NCI-H2029 treated with DMSO at 0.1 percent for 48 hours (cell line): ENCODE results near the gene LUZP4.
"Not testable (repeated sequence)": the region's sequence is repeated elsewhere in the genome, so short reads cannot be mapped to it uniquely, and the experiment has no call there.

Experiments
- DNase-seq: peaks from one replicate; lab custom pipeline; 2025; lab: John Stamatoyannopoulos, UW

The LUZP4 gene, protein sequence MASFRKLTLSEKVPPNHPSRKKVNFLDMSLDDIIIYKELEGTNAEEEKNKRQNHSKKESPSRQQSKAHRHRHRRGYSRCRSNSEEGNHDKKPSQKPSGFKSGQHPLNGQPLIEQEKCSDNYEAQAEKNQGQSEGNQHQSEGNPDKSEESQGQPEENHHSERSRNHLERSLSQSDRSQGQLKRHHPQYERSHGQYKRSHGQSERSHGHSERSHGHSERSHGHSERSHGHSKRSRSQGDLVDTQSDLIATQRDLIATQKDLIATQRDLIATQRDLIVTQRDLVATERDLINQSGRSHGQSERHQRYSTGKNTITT

DNA sequence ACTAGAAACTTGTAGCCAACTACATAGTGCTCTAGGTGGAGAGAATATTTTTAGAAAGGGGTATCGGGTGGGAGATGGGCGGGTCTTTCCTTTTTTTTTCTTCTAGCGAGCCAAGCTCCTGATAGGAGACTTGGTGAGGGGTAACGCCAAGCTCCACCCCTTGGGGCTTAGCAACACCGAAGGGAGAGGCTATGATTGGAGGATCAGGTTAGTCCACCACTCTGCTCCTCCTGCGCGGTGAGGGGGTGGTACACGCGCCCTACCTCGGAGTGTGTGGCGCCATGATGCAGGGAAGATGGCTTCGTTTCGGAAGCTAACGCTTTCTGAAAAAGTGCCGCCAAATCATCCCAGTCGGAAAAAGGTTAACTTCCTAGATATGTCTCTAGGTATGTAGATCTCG, at the start of gene LUZP4:
Gene LUZP4 (plus strand): TSS at position 251 of the 400 bp plus-strand sequence. CDS start 45 bp downstream, at position 296.
- no peak for DNase-seq

DNA sequence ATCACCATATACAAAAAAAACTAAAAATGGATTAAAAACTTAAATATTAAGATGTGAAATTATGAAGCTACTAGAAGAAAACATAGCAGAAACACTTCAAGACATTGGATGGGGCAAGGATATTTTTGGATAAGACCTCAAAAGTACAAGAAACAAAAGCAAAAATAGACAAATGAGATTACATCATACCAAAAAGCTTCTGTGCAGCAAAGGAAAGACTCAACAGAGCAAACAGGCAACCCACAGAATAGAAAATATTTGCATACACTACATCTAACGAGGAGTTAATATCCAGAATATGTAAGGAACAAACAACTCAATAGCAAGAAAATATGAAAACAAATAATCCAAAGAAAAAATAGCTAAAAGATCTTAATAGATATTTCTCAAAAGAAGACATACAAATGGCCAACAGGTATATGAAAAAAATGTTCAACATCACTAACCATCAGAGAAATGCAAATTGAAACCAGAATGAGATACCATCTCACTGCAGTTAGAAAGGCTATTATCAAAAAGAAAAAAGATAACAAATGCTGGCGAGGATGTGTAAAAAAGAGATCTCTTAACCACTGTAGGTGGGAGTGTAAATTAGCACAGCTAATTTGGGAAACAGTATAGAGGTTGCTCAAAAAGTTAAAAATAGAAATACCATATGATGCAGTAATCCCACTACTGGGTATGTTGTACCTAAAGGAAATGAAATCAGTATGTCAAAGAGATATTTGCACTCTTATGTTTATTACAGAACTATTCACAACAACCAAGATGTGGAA, 37.9 kb upstream of the LUZP4 start:
- no peak for DNase-seq

DNA sequence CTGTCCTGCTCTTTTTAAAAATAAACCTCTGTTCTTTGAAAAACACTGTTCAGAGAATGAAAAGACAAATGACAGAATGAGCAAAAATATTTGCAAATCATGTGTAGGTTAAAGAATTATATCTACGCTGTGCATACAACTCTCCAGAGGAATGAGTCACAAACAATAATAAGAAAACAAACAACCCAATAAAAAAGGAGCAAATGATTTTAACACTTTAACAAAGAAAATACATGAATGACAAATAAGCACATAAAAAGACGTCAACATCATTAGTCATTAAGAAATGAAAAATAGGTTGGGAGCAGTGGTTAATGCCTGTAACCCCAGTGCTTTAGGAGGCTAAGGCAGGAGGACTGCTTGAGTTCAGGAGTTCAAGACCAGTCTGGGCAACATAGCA, 34.5 kb upstream of the LUZP4 start:
- no peak for DNase-seq

DNA sequence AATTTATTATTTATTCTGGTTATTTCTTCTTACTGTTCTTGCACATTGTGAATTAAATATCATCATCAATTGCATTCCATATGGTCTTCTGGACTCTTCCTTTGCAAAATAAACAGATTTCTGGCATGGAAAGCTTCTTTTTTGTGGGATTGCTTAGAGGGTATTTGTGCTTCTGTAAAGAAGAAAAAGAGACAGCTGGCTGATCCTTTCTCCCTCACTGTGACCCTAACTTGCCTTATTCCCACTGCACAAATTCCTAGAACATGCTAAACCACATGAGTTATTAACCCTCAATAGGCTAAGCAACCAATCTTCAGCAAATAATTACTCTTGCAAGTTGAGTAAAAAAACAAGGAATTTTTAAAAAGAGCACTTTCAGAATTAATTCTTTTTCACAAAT, 31.8 kb upstream of the LUZP4 start:
- no peak for DNase-seq

DNA sequence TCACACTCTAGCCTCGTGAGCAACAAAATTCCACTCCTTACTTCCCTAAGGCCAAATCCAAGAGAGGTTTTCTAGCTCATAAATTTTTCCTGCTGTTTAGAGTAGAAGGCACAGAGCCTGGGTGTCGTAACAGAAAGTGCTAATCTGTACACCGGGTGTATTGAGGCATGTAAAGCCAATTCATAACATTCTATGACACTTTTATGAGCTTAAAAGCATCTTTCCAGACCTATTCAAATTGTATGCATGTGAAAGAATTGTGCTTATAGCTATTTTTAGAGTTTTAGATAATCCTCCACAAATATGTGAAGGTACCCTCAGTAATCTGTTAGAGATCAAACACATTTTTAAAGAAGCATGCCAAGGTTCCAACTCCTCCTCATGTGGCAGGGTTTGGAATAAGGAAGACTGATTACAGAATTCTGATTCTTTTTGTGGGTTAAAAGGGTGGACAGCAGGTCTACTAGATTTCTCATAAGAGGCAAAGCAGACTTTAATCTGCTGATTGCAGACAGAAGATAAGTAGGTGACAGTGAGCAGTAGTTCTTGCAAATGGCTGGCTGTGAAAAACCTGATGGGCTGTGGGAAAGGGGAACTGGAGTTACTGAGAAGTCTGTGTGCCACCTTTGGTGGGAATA, 30.2 kb upstream of the LUZP4 start:
- DNase-seq, result no peak

DNA sequence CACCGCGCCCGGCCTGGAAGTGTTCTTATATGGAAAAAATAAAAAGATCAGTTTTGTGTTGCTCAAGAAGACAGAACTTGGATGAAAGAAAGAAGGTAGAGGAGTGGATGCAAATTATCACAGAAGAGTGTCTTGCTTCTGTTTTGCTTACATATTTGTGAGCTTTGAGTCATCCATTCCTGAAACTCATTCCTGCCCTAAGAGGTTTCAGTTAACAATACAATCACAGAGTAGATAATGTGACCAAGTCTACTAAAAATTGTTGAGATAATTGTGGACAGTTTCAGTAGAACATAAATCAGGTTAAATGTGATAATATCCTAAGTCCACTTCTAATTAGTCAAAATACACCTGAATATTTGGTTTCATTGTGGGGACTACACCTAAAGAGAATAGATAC, 29.2 kb upstream of the LUZP4 start:
- no peak for DNase-seq

DNA sequence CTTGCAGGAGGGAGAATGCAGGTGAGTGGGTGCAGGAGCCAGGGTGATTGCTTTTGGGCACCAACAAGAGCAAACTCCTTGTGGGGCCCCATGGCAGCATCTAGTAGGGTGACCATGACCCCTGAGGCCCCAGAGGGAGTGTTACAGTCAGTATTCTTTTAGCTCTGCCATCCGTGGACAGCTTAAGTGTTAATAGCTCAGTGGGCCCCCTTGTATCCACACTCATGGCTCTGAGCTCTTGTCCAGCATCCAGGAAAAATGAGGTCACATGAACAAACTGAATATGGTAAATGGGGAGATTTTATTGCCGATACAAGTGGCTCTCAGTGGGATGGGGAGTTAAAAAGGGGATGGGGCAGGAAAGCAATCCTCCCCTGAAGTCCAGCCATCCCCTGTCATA, 28.4 kb upstream of the LUZP4 start:
- no peak for DNase-seq

DNA sequence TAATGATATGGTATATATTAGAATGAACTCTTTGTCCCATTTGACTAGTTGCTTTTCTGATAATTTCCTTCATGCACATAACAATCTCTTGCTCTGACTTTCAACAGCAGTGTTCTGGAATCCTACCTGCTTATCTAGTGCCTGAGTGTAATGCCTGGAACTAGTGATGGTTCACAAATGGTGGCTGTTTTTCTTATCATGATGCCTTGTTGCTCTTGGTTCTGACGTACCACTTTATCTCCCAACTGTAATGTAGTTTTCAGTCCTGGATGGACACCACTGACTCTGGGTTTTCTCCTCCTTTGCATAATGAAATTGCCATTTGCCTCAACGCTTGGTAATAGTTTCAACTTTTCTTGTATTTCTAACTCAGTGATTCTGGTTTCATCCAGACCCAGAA, 25.5 kb upstream of the LUZP4 start:
- DNase-seq, result no peak

DNA sequence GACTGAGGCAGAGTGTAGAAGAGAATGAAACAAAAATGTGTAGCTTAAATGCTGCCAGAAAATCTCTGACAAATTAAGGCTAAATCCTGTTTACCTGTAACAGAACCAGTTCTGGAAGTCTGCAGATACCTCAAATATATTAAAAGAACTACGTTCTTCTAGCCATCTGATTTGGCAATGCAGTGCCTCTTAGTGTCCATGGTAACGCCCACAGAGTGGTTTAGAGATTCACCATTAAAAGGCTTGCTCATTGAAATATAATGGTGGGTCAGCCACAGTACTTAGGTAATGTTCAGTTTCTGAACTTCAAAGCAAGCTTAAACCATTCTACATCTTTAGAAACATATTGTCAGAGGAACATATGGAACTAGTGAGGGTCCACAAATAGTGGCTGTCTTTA, 23.2 kb upstream of the LUZP4 start:
- no peak for DNase-seq

DNA sequence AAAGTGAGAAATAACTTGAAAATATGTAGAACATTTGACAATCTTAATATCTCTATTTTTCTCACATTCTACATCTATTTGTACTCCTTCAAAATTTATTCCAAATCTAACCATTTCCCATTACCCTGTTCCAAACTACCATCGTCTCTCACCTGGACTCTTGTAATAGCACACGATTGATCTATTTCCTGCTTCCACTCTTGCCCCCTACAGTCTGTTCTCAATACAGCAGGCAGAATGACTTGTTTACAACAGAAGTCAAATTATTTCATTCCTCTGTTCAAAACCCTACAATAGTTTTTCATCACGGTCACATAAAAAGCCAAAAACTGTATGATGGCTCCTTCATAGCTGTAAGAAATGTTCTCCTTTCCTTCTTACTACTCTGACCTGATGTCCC, 21.1 kb upstream of the LUZP4 start:
- no peak for DNase-seq

DNA sequence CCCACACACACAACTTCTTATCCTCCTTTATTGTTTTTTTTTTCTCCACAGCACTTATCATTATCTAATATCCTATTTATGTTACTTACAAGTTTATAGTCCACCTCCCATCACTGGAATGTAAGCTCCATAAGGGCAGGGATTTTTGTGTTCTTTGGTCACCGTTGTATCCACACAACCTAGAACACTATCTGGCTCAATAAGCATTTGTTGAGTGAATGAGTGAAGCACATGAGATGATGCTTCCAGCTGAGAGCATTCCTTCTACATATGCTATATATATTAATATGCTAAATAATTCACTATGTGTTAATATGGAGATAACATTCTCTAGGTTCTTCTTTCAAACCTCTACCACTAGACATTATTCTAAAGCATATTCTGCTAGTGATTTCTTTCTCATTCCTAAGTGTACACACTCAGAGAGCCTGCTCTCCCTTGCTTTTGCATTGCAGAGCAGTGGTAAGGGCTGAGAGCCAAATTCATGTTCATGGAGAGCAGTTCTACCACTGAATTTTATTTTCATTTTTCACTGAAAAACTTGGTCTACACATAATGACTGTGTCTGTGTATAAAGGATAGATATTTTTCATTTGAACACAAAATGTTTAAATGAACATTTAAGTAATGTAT, 20.3 kb upstream of the LUZP4 start:
- no peak for DNase-seq

DNA sequence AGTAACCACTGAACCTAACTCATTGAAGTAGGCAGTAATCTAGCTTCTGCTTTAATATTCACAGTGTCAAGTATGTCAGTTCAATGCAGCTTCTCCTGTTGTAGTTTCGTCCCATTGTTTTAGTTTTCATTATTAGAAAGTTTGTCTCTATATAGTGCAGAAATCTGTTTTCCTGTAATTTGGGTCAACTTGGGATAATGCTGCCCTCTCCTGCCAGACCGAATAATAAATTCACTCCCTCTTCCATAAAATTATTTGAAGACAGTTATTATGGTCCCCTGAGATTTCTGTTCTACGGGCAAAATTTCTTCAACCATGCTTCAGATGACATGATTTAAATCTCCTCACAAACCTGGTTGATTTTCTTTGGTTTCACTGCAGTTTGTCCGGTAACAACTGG, 4.6 kb upstream of the LUZP4 start:
- no peak for DNase-seq

DNA sequence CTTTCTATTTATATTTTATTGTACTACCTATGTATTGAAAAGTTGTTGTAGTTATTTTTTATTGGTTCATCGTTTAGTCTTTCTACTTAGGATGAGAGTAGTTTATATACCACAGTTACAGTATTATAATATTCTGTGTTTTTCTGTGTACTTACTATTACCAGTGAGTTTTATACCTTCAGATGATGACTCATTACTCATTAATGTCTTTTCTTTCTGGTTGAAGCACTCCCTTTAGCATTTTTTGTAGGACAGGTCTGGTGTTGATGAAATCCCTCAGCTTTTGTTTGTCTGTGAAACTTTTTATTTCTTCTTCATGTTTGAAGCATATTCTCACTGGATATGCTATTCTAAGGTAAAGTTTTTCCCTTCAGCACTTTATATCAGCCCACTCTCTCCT, 7.7 kb downstream of the LUZP4 start:
- no peak for DNase-seq

DNA sequence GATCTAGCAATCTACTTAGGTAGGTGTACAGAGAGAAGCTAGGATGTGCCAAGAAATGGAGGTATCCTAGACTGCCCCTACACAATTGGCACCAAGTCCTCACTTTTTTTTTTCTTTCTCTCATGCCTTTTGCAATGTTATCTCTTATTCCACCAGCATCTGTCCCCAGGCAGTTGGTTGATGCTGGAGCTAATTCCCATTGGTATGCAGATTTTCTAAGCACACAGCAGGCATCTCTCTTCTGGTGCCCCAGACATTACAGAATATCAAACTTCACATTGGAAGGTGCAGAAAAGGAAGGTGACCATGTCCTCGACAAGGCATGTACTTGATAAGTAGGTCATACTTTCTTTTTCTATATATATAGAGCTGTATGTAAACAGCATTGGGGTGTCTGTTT, 21.6 kb downstream of the LUZP4 start:
- DNase-seq, result no peak

DNA sequence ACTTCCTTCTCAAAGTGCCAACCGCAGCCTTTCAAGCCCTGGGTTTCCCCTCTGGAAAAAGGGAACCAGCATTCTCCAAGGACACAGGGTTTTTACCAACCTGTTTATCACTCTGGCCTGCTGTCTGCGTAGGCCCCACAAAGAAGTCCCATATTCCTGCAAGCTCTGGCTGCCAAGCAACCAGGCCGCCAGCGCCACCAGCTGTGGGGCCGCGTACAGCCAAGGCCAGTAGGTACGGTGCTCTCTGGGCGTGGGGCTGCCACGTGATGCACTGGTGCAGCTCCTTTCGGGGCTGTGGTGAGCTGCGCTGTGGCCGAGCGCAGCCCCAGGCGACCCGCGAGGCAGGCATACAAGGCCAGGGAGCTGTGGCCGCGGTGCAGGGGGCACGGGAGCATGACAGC, 22.1 kb downstream of the LUZP4 start:
- no peak for DNase-seq

DNA sequence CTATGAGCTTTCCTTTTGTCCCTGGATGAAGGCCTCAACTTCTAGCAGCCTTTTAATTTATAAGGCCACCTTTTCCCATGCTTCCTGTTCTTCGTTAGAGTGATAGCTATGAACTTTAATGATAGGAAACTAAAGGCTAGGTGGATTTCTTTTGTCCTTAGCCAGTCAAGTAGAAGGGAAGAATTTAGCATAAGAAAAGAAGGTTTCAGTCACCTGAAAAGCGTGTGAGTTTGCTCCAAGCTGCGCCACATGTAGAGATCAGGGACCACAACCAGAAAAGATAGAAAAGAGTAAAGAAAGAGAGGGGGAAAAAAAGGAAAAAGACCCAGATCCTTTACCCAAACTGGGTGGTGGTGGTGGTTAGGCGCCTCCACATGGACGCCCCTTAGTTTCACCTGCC, 28.6 kb downstream of the LUZP4 start:
- DNase-seq, result no peak

DNA sequence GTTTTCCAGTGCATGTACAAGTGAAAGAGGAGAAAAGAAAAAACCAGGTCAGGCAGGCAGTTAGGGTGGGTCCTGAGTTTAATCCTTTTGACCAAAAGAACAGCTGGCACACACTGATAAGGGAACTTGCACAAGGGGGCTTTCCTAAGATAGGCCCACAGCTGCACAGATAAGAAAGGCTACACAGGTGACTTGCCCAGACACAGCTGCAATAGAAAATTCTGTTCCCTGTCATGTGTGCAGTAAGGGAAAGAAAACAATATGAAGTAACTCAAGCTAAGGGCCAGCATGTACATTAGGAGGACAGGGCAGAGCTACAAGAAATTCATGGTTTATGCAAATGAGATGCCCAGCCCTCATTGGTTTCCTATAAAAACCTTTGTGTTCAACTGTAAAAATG, 32.9 kb downstream of the LUZP4 start:
- DNase-seq, result no peak

DNA sequence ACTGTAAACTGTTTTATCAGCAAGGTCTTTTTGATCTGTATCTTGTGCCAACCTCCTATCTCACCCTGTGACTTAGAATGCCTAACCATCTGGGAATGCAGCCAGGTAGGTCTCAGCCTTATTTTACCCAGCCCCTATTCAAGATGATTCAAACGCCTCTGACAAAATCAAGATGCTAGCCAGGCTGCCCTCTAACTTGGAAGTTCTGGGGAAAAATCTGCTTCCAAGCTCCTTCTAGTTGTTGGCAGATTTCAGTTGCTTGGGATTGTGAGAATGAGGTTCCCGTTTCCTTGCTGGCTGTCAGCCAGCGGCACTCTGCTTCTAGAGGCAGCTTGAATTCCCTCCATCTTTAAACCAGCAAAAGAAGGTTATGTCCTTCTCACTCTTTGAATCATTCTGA, 34.7 kb downstream of the LUZP4 start:
- DNase-seq, result no peak

DNA sequence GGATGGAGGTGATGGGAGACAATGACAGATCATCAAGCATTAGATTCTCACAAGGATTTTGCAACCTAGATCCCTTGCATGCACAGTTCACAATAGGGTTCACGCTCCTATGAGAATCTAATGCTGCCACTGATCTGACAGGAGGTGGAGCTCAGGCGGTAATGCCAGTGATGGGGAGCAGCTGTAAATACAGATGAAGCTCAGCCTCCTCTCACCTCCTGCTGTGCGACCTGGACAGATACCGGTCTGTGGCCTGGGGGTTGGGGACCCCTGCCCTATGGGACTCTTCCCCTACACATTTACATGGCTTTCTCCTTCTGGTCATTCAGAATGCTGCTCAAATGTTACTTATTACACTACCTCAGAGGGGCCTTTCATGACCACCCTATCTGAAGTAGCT, 39.8 kb downstream of the LUZP4 start:
- DNase-seq, result not testable (repeated sequence)

DNA sequence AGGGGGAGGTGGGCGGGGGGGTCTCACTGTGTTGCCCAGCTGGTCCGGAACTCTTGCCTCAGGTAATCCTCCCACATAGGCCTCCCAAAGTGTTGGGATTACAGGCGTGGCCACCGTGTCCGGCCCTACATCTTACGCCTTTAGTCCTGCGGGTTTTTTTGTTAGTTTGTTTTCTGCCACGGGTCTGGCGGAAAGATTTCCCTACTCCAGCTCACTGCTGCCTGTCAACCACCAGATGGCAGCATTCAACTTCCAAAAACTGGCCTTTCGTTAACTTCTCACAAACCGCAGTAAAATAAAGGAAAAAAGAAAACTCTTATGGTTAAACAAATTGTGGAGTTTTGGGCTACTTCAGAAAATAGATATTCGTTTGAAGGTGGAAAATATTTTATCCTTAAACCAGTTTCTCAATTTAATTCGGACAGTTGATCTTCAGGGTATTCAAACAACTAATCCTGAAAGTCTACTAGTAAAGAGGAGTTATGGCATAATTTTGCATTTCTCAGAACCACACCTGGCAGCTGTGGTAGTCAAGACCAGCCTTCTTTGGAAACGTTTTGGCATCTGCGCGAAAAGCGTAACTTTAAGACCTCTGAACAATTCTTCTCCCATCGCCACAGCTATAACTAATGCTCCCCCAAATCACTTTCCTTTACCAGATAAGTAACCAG, 41.1 kb downstream of the LUZP4 start:
- DNase-seq, result peak; percentile 32

DNA sequence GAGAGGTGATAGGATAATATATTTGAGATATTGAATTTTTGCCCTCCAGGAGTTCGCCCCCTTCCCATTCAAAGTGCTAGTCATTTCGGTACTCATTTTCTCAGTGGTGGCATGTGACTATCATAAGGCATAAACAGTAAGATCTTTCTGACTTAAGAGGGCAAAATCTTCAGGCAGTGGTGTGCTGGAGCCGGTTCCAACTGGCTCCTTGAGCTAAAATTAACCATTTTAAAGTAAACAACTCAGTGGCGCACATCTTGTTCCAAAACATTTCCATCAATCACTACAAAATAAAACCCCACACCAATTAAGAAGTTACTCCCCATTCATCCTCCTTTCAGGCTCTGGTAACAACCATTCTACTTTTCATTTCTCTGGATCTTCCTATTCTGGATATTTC, 43.3 kb downstream of the LUZP4 start:
- DNase-seq, result no peak

DNA sequence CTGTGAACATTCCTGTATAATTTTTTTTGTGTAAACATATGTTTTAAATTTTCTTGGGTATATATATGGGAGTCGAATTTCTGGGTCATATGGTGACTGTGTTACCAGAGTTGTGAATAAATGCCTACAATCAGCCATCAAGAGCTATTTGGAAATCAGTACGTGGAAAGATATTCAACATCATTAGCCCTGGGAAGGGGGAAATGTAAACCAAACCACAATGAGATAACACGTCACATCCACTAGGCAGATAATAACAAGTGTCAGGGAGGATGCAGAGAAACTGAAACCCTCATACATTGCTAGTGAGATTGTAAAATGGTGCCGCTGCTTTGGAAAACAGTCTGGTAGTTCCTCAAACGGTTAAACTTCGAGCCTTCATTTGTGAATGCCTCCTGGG, 43.9 kb downstream of the LUZP4 start:
- no peak for DNase-seq
